HG02870 (cell line): Measurements from ENCODE around the gene MVB12B.

Experiments
- ATAC-seq: cut with Tn5 transposase; IDR thresholded peaks from one replicate; pipeline ENCODE4 v1.9.1; 2021; ENCODE audit warnings: mild to moderate bottlenecking, moderate library complexity; ENCODE audit not compliant: unreplicated experiment

MVB12B gene

GRCh38 chr9:126302730-126303129, 23.9 kb upstream of the MVB12B start:
- ATAC-seq: no peak

GRCh38 chr9:126303488-126303887, 23.1 kb upstream of the MVB12B start:
- ATAC-seq: no peak

GRCh38 chr9:126304207-126304970, 22.2 kb upstream of the MVB12B start:
- ATAC-seq: no peak

GRCh38 chr9:126304971-126305320, 21.7 kb upstream of the MVB12B start:
- ATAC-seq: no peak

GRCh38 chr9:126306071-126306647, 20.5 kb upstream of the MVB12B start:
- no peak for ATAC-seq

GRCh38 chr9:126307322-126308061, 19.1 kb upstream of the MVB12B start:
- ATAC-seq: no peak

GRCh38 chr9:126309427-126310189, 17.0 kb upstream of the MVB12B start:
- ATAC-seq: no peak

- no peak for ATAC-seq
These were observed 13.8 kb upstream of the MVB12B start for GRCh38 chr9:126312584-126313551.

- no peak for ATAC-seq
These were observed 10.5 kb upstream of the MVB12B start for GRCh38 chr9:126316085-126316655.

- no peak for ATAC-seq
These were observed 9.1 kb upstream of the MVB12B start for GRCh38 chr9:126317513-126317912.

GRCh38 chr9:126318858-126319257, 7.8 kb upstream of the MVB12B start:
- ATAC-seq: no peak

GRCh38 chr9:126319671-126320070, 7.0 kb upstream of the MVB12B start:
- ATAC-seq: no peak

- no peak for ATAC-seq
These were observed 6.3 kb upstream of the MVB12B start for GRCh38 chr9:126320158-126320922.

GRCh38 chr9:126321742-126322141, 4.9 kb upstream of the MVB12B start:
- ATAC-seq: no peak

- no peak for ATAC-seq
These were observed 808 bp upstream of the MVB12B start for GRCh38 chr9:126325821-126326220.

GRCh38 chr9:126327006-126327713, 531 bp downstream of the MVB12B start:
- ATAC-seq: no peak

GRCh38 chr9:126327714-126328185, 1.1 kb downstream of the MVB12B start:
- no peak for ATAC-seq

- no peak for ATAC-seq
These were observed 1.8 kb downstream of the MVB12B start for GRCh38 chr9:126328407-126328806.
